WTC11 (cell line): ENCODE data around the gene FBXO22. TPM values are rescaled to one million over a fixed set of nuclear protein-coding genes. Genes with fewer than 3 reads are reported as not detected.

Experiments used
- ATAC-seq: fragments of 200-7000 bp; cut with Tn5 transposase; 2 replicates; pipeline ENCODE4 v1.10.0; 2021; ENCODE audit warnings: mild to moderate bottlenecking, moderate library complexity
- CTCF ChIA-PET: fragments of 300-600 bp; sonication (Branson Sonifier 250); formaldehyde crosslinking; loops from one replicate; lab custom pipeline; 2021; ENCODE audit warnings: antibody characterized with exemption; lab: Charles Lee
- POLR2A ChIA-PET: fragments of 350-600 bp; sonication (Branson Sonifier 250); formaldehyde crosslinking; loops from one replicate; lab custom pipeline; 2021; ENCODE audit warnings: antibody characterized with exemption; lab: Charles Lee
- DNase-seq: peaks from one replicate; pipeline ENCODE4 v3.0.0; 2021; ENCODE audit warnings: low spot score
- H3K27ac Mint-ChIP-seq: 2 replicates; pipeline ENCODE4 v1.8.0; 2021; ENCODE audit warnings: mixed read lengths
- H3K27me3 Mint-ChIP-seq: 2 replicates; pipeline ENCODE4 v1.8.0; 2021; ENCODE audit warnings: low read depth, mild to moderate bottlenecking, moderate library complexity, mixed read lengths
- H3K36me3 Mint-ChIP-seq: 2 replicates; pipeline ENCODE4 v1.8.0; 2021; ENCODE audit warnings: mixed read lengths
- H3K4me1 Mint-ChIP-seq: 2 replicates; pipeline ENCODE4 v1.8.0; 2022; ENCODE audit warnings: mixed read lengths
- H3K4me3 Mint-ChIP-seq: 2 replicates; pipeline ENCODE4 v1.8.0; 2021; ENCODE audit warnings: mild to moderate bottlenecking, moderate library complexity, mixed read lengths
- H3K9me3 Mint-ChIP-seq: 2 replicates; pipeline ENCODE4 v1.8.0; 2021; ENCODE audit warnings: mixed read lengths
- GABPB1 ChIP-seq: sonication (generic); formaldehyde crosslinking; IDR thresholded peaks from 2 replicates; pipeline ENCODE4 v1.8.1; 2023; ENCODE audit warnings: mild to moderate bottlenecking, missing genetic modification reagents
- HMGA2 ChIP-seq: fragments of 250-450 bp; sonication (Bioruptor Pico); IDR thresholded peaks from 2 replicates; pipeline ENCODE4 v1.4.0; 2021; ENCODE audit warnings: mild to moderate bottlenecking, moderate library complexity
- JUN ChIP-seq: sonication (generic); formaldehyde crosslinking; IDR thresholded peaks from 2 replicates; pipeline ENCODE4 v1.8.0; 2023; ENCODE audit warnings: mild to moderate bottlenecking, missing genetic modification reagents
- NFATC4 ChIP-seq: fragments of 250-450 bp; sonication (Bioruptor Pico); IDR thresholded peaks from 2 replicates; pipeline ENCODE4 v1.9.0; 2021; ENCODE audit warnings: mild to moderate bottlenecking
- RORB ChIP-seq: fragments of 250-450 bp; sonication (Bioruptor Pico); IDR thresholded peaks from 2 replicates; pipeline ENCODE4 v1.9.0; 2021; ENCODE audit warnings: mild to moderate bottlenecking
- SMAD3 ChIP-seq: sonication (generic); formaldehyde crosslinking; IDR thresholded peaks from 2 replicates; pipeline ENCODE4 v1.8.0; 2022; ENCODE audit warnings: missing genetic modification reagents, mild to moderate bottlenecking, borderline replicate concordance
- TEAD1 ChIP-seq: sonication (generic); formaldehyde crosslinking; IDR thresholded peaks from 2 replicates; pipeline ENCODE4 v1.8.0; 2022; ENCODE audit warnings: mild to moderate bottlenecking, missing genetic modification reagents
- ZNF416 ChIP-seq: fragments of 250-450 bp; sonication (Bioruptor Pico); IDR thresholded peaks from 2 replicates; pipeline ENCODE4 v1.9.0; 2021; ENCODE audit warnings: mild to moderate bottlenecking, inconsistent platforms
- total RNA-seq: library from RNA; stranded (reverse); gene quantifications from 3 replicates; pipeline ENCODE4 v1.2.3, GENCODE V29; 2021
- TF ChIP-seq, protein P1 (sequence below): sonication (generic); formaldehyde crosslinking; IDR thresholded peaks from 2 replicates; pipeline ENCODE4 v1.8.1; 2023; ENCODE audit warnings: mild to moderate bottlenecking, missing genetic modification reagents
- TF ChIP-seq, protein P2 (sequence below): sonication (generic); formaldehyde crosslinking; IDR thresholded peaks from 2 replicates; pipeline ENCODE4 v1.8.0; 2022; ENCODE audit warnings: missing genetic modification reagents
- TF ChIP-seq, protein P3 (sequence below): sonication (generic); formaldehyde crosslinking; IDR thresholded peaks from 2 replicates; pipeline ENCODE4 v1.8.1; 2022; ENCODE audit warnings: mild to moderate bottlenecking, moderate library complexity, missing genetic modification reagents
- TF ChIP-seq, protein P4 (sequence below): sonication (generic); formaldehyde crosslinking; IDR thresholded peaks from 2 replicates; pipeline ENCODE4 v1.8.0; 2023; ENCODE audit warnings: missing genetic modification reagents, mild to moderate bottlenecking, borderline replicate concordance
- TF ChIP-seq, protein P5 (sequence below): sonication (generic); formaldehyde crosslinking; IDR thresholded peaks from 2 replicates; pipeline ENCODE4 v1.8.1; 2022; ENCODE audit warnings: mild to moderate bottlenecking, missing genetic modification reagents, moderate library complexity, borderline replicate concordance
- TF ChIP-seq, protein P6 (sequence below): sonication (generic); formaldehyde crosslinking; IDR thresholded peaks from 2 replicates; pipeline ENCODE4 v1.8.1; 2023; ENCODE audit warnings: mild to moderate bottlenecking, missing genetic modification reagents, moderate library complexity
- TF ChIP-seq, protein P7 (sequence below): fragments of 250-450 bp; sonication (Bioruptor Pico); IDR thresholded peaks from 2 replicates; pipeline ENCODE4 v2.1.2; 2022; ENCODE audit warnings: mild to moderate bottlenecking, moderate library complexity
- TF ChIP-seq, protein P8 (sequence below): sonication (generic); formaldehyde crosslinking; IDR thresholded peaks from 2 replicates; pipeline ENCODE4 v1.8.1; 2023; ENCODE audit warnings: mild to moderate bottlenecking, missing genetic modification reagents
- TF ChIP-seq, protein P9 (sequence below): sonication (generic); formaldehyde crosslinking; IDR thresholded peaks from 2 replicates; pipeline ENCODE4 v1.8.1; 2022; ENCODE audit warnings: low read depth, mild to moderate bottlenecking, moderate library complexity, missing genetic modification reagents, borderline replicate concordance

The FBXO22 gene
- total RNA-seq, 1 experiment from 2014 or later, result 95.7 TPM

DNA sequence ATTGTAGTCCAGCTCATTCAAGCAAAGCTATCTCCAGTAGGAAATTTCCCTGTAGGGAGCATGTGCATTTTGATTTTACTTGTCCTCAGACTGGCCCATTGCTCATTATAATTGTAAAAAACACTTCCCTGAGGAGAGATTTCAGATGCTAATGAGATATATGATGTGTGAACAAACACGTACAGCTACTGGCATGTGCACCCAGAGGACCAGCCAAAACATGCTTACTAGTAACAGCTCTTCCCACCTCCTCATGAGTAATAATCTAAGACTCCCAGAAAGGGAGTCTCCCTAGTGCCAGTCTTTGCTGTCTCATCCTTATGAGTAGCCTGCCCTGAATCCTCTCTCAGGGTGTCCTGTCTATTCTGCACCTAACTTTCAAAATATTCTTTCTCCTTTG is 43.4 kb downstream of the FBXO22 start:
- CTCF ChIA-PET, result interaction anchor here (2.2 kb wide), 1 partner anchor 18 kb away, joined by 7 read pairs; no protein-coding TSS in a partner anchor
- no peaks in the 10 kb centered on the region for H3K27me3 Mint-ChIP-seq
- DNase-seq (no peak), ATAC-seq (no peak)
- H3K27ac Mint-ChIP-seq, result no peak overlapping the region
- no peak overlapping the region for H3K4me3 Mint-ChIP-seq
- no peak for TF ChIP-seq ZNF416 (CRISPR knock-in tag)
- no peak for TF ChIP-seq NFATC4 (CRISPR knock-in tag)
- no peak for TF ChIP-seq HMGA2 (CRISPR knock-in tag)
- TF ChIP-seq RORB (CRISPR knock-in tag), result no peak
- no peak for TF ChIP-seq SMAD3 (CRISPR knock-in tag)
- TF ChIP-seq, protein P1, sequence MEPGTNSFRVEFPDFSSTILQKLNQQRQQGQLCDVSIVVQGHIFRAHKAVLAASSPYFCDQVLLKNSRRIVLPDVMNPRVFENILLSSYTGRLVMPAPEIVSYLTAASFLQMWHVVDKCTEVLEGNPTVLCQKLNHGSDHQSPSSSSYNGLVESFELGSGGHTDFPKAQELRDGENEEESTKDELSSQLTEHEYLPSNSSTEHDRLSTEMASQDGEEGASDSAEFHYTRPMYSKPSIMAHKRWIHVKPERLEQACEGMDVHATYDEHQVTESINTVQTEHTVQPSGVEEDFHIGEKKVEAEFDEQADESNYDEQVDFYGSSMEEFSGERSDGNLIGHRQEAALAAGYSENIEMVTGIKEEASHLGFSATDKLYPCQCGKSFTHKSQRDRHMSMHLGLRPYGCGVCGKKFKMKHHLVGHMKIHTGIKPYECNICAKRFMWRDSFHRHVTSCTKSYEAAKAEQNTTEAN, result no peak
- TF ChIP-seq, protein P2, sequence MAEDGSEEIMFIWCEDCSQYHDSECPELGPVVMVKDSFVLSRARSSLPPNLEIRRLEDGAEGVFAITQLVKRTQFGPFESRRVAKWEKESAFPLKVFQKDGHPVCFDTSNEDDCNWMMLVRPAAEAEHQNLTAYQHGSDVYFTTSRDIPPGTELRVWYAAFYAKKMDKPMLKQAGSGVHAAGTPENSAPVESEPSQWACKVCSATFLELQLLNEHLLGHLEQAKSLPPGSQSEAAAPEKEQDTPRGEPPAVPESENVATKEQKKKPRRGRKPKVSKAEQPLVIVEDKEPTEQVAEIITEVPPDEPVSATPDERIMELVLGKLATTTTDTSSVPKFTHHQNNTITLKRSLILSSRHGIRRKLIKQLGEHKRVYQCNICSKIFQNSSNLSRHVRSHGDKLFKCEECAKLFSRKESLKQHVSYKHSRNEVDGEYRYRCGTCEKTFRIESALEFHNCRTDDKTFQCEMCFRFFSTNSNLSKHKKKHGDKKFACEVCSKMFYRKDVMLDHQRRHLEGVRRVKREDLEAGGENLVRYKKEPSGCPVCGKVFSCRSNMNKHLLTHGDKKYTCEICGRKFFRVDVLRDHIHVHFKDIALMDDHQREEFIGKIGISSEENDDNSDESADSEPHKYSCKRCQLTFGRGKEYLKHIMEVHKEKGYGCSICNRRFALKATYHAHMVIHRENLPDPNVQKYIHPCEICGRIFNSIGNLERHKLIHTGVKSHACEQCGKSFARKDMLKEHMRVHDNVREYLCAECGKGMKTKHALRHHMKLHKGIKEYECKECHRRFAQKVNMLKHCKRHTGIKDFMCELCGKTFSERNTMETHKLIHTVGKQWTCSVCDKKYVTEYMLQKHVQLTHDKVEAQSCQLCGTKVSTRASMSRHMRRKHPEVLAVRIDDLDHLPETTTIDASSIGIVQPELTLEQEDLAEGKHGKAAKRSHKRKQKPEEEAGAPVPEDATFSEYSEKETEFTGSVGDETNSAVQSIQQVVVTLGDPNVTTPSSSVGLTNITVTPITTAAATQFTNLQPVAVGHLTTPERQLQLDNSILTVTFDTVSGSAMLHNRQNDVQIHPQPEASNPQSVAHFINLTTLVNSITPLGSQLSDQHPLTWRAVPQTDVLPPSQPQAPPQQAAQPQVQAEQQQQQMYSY, result no peak
- no peak for TF ChIP-seq TEAD1 (CRISPR knock-in tag)
- TF ChIP-seq, protein P3, sequence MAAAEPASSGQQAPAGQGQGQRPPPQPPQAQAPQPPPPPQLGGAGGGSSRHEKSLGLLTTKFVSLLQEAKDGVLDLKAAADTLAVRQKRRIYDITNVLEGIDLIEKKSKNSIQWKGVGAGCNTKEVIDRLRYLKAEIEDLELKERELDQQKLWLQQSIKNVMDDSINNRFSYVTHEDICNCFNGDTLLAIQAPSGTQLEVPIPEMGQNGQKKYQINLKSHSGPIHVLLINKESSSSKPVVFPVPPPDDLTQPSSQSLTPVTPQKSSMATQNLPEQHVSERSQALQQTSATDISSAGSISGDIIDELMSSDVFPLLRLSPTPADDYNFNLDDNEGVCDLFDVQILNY, result no peak
- TF ChIP-seq, protein P4, sequence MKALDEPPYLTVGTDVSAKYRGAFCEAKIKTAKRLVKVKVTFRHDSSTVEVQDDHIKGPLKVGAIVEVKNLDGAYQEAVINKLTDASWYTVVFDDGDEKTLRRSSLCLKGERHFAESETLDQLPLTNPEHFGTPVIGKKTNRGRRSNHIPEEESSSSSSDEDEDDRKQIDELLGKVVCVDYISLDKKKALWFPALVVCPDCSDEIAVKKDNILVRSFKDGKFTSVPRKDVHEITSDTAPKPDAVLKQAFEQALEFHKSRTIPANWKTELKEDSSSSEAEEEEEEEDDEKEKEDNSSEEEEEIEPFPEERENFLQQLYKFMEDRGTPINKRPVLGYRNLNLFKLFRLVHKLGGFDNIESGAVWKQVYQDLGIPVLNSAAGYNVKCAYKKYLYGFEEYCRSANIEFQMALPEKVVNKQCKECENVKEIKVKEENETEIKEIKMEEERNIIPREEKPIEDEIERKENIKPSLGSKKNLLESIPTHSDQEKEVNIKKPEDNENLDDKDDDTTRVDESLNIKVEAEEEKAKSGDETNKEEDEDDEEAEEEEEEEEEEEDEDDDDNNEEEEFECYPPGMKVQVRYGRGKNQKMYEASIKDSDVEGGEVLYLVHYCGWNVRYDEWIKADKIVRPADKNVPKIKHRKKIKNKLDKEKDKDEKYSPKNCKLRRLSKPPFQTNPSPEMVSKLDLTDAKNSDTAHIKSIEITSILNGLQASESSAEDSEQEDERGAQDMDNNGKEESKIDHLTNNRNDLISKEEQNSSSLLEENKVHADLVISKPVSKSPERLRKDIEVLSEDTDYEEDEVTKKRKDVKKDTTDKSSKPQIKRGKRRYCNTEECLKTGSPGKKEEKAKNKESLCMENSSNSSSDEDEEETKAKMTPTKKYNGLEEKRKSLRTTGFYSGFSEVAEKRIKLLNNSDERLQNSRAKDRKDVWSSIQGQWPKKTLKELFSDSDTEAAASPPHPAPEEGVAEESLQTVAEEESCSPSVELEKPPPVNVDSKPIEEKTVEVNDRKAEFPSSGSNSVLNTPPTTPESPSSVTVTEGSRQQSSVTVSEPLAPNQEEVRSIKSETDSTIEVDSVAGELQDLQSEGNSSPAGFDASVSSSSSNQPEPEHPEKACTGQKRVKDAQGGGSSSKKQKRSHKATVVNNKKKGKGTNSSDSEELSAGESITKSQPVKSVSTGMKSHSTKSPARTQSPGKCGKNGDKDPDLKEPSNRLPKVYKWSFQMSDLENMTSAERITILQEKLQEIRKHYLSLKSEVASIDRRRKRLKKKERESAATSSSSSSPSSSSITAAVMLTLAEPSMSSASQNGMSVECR, result no peak
- no peak for TF ChIP-seq JUN (CRISPR knock-in tag)
- TF ChIP-seq, protein P5, sequence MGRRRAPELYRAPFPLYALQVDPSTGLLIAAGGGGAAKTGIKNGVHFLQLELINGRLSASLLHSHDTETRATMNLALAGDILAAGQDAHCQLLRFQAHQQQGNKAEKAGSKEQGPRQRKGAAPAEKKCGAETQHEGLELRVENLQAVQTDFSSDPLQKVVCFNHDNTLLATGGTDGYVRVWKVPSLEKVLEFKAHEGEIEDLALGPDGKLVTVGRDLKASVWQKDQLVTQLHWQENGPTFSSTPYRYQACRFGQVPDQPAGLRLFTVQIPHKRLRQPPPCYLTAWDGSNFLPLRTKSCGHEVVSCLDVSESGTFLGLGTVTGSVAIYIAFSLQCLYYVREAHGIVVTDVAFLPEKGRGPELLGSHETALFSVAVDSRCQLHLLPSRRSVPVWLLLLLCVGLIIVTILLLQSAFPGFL (CRISPR knock-in tag), result no peak
- no peak for TF ChIP-seq GABPB1 (CRISPR knock-in tag)
- TF ChIP-seq, protein P6, sequence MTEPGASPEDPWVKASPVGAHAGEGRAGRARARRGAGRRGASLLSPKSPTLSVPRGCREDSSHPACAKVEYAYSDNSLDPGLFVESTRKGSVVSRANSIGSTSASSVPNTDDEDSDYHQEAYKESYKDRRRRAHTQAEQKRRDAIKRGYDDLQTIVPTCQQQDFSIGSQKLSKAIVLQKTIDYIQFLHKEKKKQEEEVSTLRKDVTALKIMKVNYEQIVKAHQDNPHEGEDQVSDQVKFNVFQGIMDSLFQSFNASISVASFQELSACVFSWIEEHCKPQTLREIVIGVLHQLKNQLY (CRISPR knock-in tag), result no peak
- TF ChIP-seq, protein P7, sequence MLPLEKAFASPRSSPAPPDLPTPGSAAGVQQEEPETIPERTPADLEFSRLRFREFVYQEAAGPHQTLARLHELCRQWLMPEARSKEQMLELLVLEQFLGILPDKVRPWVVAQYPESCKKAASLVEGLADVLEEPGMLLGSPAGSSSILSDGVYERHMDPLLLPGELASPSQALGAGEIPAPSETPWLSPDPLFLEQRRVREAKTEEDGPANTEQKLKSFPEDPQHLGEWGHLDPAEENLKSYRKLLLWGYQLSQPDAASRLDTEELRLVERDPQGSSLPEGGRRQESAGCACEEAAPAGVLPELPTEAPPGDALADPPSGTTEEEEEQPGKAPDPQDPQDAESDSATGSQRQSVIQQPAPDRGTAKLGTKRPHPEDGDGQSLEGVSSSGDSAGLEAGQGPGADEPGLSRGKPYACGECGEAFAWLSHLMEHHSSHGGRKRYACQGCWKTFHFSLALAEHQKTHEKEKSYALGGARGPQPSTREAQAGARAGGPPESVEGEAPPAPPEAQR (CRISPR knock-in tag), result no peak
- TF ChIP-seq, protein P8, sequence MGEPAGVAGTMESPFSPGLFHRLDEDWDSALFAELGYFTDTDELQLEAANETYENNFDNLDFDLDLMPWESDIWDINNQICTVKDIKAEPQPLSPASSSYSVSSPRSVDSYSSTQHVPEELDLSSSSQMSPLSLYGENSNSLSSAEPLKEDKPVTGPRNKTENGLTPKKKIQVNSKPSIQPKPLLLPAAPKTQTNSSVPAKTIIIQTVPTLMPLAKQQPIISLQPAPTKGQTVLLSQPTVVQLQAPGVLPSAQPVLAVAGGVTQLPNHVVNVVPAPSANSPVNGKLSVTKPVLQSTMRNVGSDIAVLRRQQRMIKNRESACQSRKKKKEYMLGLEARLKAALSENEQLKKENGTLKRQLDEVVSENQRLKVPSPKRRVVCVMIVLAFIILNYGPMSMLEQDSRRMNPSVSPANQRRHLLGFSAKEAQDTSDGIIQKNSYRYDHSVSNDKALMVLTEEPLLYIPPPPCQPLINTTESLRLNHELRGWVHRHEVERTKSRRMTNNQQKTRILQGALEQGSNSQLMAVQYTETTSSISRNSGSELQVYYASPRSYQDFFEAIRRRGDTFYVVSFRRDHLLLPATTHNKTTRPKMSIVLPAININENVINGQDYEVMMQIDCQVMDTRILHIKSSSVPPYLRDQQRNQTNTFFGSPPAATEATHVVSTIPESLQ, result no peak
- TF ChIP-seq, protein P9, sequence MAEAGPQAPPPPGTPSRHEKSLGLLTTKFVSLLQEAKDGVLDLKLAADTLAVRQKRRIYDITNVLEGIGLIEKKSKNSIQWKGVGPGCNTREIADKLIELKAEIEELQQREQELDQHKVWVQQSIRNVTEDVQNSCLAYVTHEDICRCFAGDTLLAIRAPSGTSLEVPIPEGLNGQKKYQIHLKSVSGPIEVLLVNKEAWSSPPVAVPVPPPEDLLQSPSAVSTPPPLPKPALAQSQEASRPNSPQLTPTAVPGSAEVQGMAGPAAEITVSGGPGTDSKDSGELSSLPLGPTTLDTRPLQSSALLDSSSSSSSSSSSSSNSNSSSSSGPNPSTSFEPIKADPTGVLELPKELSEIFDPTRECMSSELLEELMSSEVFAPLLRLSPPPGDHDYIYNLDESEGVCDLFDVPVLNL (CRISPR knock-in tag), result no peak
- H3K4me1 Mint-ChIP-seq, result no peaks in the 10 kb centered on the region
- no peaks in the 10 kb centered on the region for H3K36me3 Mint-ChIP-seq
- H3K9me3 Mint-ChIP-seq, result peaks cover 8% of the 10 kb centered on the region
- POLR2A ChIA-PET, result no interaction called here
